ENCODE data around the gene MRPL37.

GRCh38 chr1:54224233-54224632 lies 24.3 kb downstream of the MRPL37 start:
- TF ChIP-seq EP300 (IDR thresholded peaks at IDR 0.05) (no peak), POLR2A (IDR thresholded peaks at IDR 0.05) (no peak), CTCF (IDR thresholded peaks at IDR 0.05) (no peak)

Data from ovary (tissue), 3 donors.